SK-N-SH treated with all-trans-retinoic acid at 6 μM for 48 hours (cell line): ENCODE results near the gene MIEN1.

Experiments used
- ARNTL ChIP-seq: fragments of 450-650 bp; formaldehyde crosslinking; IDR thresholded peaks from 2 replicates; pipeline ENCODE4 v1.5.0; 2020; ENCODE audit warnings: low read depth, mild to moderate bottlenecking, moderate library complexity, borderline replicate concordance
- CSDC2 ChIP-seq: fragments of 250-450 bp; sonication (Bioruptor Pico); IDR thresholded peaks from 2 replicates; pipeline ENCODE4 v1.5.0; 2020; ENCODE audit warnings: mild to moderate bottlenecking, moderate library complexity
- CSRNP3 ChIP-seq: fragments of 250-450 bp; sonication (Bioruptor Pico); IDR thresholded peaks from 2 replicates; pipeline ENCODE4 v1.5.1; 2021; ENCODE audit warnings: mild to moderate bottlenecking, moderate library complexity
- ESRRG ChIP-seq: fragments of 250-450 bp; sonication (Bioruptor Pico); IDR thresholded peaks from 2 replicates; pipeline ENCODE4 v1.6.1; 2021; ENCODE audit warnings: mild to moderate bottlenecking
- OSR1 ChIP-seq: fragments of 250-450 bp; sonication (Bioruptor Pico); IDR thresholded peaks from 2 replicates; pipeline ENCODE4 v1.8.0; 2022; ENCODE audit warnings: moderate library complexity, mild to moderate bottlenecking, inconsistent platforms
- PATZ1 ChIP-seq: fragments of 250-450 bp; sonication (Bioruptor Pico); IDR thresholded peaks from 2 replicates; pipeline ENCODE4 v1.8.0; 2020; ENCODE audit warnings: mild to moderate bottlenecking, moderate library complexity, borderline replicate concordance
- POU6F1 ChIP-seq: fragments of 250-450 bp; sonication (Bioruptor Pico); IDR thresholded peaks from 2 replicates; pipeline ENCODE4 v1.8.0; 2021; ENCODE audit warnings: low read depth, mild to moderate bottlenecking, moderate library complexity, borderline replicate concordance
- PPARA ChIP-seq: fragments of 250-450 bp; sonication (Bioruptor Pico); IDR thresholded peaks from 2 replicates; pipeline ENCODE4 v1.5.0; 2020; ENCODE audit warnings: mild to moderate bottlenecking, borderline replicate concordance
- RARB ChIP-seq: fragments of 250-450 bp; sonication (Bioruptor Pico); IDR thresholded peaks from 2 replicates; pipeline ENCODE4 v1.8.0; 2021; ENCODE audit warnings: mild to moderate bottlenecking, moderate library complexity
- ZFP3 ChIP-seq: fragments of 250-450 bp; sonication (Bioruptor Pico); IDR thresholded peaks from 2 replicates; pipeline ENCODE4 v1.5.0; 2020; ENCODE audit warnings: mild to moderate bottlenecking, moderate library complexity
- ZNF8 ChIP-seq: fragments of 450-650 bp; formaldehyde crosslinking; IDR thresholded peaks from 2 replicates; pipeline ENCODE4 v1.5.0; 2020; ENCODE audit warnings: mild to moderate bottlenecking, moderate library complexity

GRCh38 chr17:39719563-39720355 is 10.6 kb downstream of the MIEN1 start:
- TF ChIP-seq POU6F1 (CRISPR knock-in tag) (no peak), RARB (CRISPR knock-in tag) (no peak), CSRNP3 (CRISPR knock-in tag) (no peak), ESRRG (CRISPR knock-in tag) (no peak), ZNF8 (no peak), PATZ1 (no peak), PPARA (CRISPR knock-in tag) (no peak), ZFP3 (CRISPR knock-in tag) (no peak), OSR1 (no peak), CSDC2 (CRISPR knock-in tag) (no peak), ARNTL (CRISPR knock-in tag) (no peak)
